DND-41 (cell line): ENCODE results near the gene ST8SIA1.

Source experiments
- ATAC-seq: fragments of 200-7000 bp; cut with Tn5 transposase; 3 replicates; pipeline ENCODE4 v1.9.1; 2021; ENCODE audit warnings: low read depth; ENCODE audit not compliant: insufficient read depth
- DNase-seq: peaks from one replicate; pipeline ENCODE4 v3.0.0-alpha.2; 2020
- H2AFZ ChIP-seq: 2 replicates; pipeline ENCODE4 v1.6.0; 2012; ENCODE audit warnings: low read depth, low read length
- H3K27ac ChIP-seq: 2 replicates; pipeline ENCODE4 v1.5.1; 2012; ENCODE audit warnings: low read length, inconsistent platforms
- H3K27me3 ChIP-seq: fragments of 200-600 bp; sonication (generic); 2 replicates; pipeline ENCODE4 v1.6.0; 2012; ENCODE audit warnings: low read length, mild to moderate bottlenecking, inconsistent platforms; ENCODE audit not compliant: insufficient read depth, poor library complexity
- H3K36me3 ChIP-seq: 2 replicates; pipeline ENCODE4 v1.5.1; 2012; ENCODE audit warnings: low read length, inconsistent platforms; ENCODE audit not compliant: insufficient read depth
- H3K4me1 ChIP-seq: 2 replicates; pipeline ENCODE4 v1.5.1; 2012; ENCODE audit warnings: mild to moderate bottlenecking, low read length; ENCODE audit not compliant: insufficient read depth
- H3K4me2 ChIP-seq: 2 replicates; pipeline ENCODE4 v1.6.0; 2012; ENCODE audit warnings: mild to moderate bottlenecking, moderate library complexity, low read length, inconsistent platforms; ENCODE audit not compliant: insufficient read depth
- H3K4me3 ChIP-seq, 2 experiments: fragments of 200-600 bp in 1 of 2; shearing (Covaris generic) in 1 of 2; 2 replicates each; pipeline ENCODE4 v1.5.1; 2012 to 2016; ENCODE audit warnings: inconsistent platforms in 2 of 2, low read length in 2 of 2, mild to moderate bottlenecking in 2 of 2, low read depth in 1 of 2, moderate library complexity in 1 of 2
- H3K79me2 ChIP-seq: 2 replicates; pipeline ENCODE4 v1.6.0; 2012; ENCODE audit warnings: low read length, inconsistent platforms; ENCODE audit not compliant: insufficient read depth
- H3K9ac ChIP-seq: 2 replicates; pipeline ENCODE4 v1.6.0; 2012; ENCODE audit warnings: low read depth, mild to moderate bottlenecking, inconsistent platforms, low read length, moderate library complexity
- H3K9me3 ChIP-seq: 2 replicates; pipeline ENCODE4 v1.5.1; 2012; ENCODE audit warnings: low read length, moderate library complexity, mild to moderate bottlenecking, inconsistent platforms; ENCODE audit not compliant: insufficient read depth, severe bottlenecking
- H4K20me1 ChIP-seq: 2 replicates; pipeline ENCODE4 v1.6.0; 2012; ENCODE audit warnings: low read length; ENCODE audit not compliant: insufficient read depth
- CTCF ChIP-seq: IDR thresholded peaks from 2 replicates; pipeline ENCODE4 v1.5.1; 2012; ENCODE audit warnings: borderline replicate concordance, low read length, moderate library complexity, mild to moderate bottlenecking; ENCODE audit not compliant: poor library complexity, severe bottlenecking; ENCODE audit errors: extremely low read depth
- EZH2 ChIP-seq: IDR thresholded peaks from 3 replicates; pipeline ENCODE4 v1.6.1; 2012; ENCODE audit warnings: borderline replicate concordance, low read depth, mild to moderate bottlenecking, moderate library complexity, low read length, inconsistent platforms; ENCODE audit not compliant: severe bottlenecking

The ST8SIA1 gene

GRCh38 chr12:22248571-22249115, 85.9 kb downstream of the ST8SIA1 start:
- Histone ChIP-seq H4K20me1 (no peaks in the 10 kb centered on the region), H3K36me3 (no peaks in the 10 kb centered on the region), H2AFZ (no peak overlapping the region), H3K4me1 (peaks cover 2% of the 10 kb centered on the region; the same call in 1 of the 2 replicates), H3K9ac (no peak overlapping the region), H3K79me2 (no peaks in the 10 kb centered on the region), H3K4me3 (no peak overlapping the region), H3K9me3 (no peaks in the 10 kb centered on the region), H3K27ac (no peak overlapping the region), H3K27me3 (no peaks in the 10 kb centered on the region), H3K4me2 (no peak overlapping the region)
- DNase-seq, result no peak
- ATAC-seq, result no peak
- TF ChIP-seq CTCF, result no peak
- no peak for TF ChIP-seq EZH2

GRCh38 chr12:22248121-22248520, 86.4 kb downstream of the ST8SIA1 start:
- H3K27me3 ChIP-seq, result no peaks in the 10 kb centered on the region
- no peak overlapping the region for H3K27ac ChIP-seq
- no peak overlapping the region for H3K4me3 ChIP-seq
- DNase-seq, result no peak
- H3K79me2 ChIP-seq, result no peaks in the 10 kb centered on the region
- H3K4me1 ChIP-seq, result peaks cover 2% of the 10 kb centered on the region; the same call in 1 of the 2 replicates
- no peak for ATAC-seq
- no peaks in the 10 kb centered on the region for H3K36me3 ChIP-seq
- no peak overlapping the region for H3K4me2 ChIP-seq
- no peak for TF ChIP-seq CTCF
- TF ChIP-seq EZH2, result no peak
- no peak overlapping the region for H3K9ac ChIP-seq
- H2AFZ ChIP-seq, result no peak overlapping the region
- no peaks in the 10 kb centered on the region for H4K20me1 ChIP-seq
- H3K9me3 ChIP-seq, result no peaks in the 10 kb centered on the region

GRCh38 chr12:22246217-22246846, 88.2 kb downstream of the ST8SIA1 start:
- H3K4me2 ChIP-seq, result no peak overlapping the region

More at GRCh38 chr12:22246217-22246846, 88.2 kb downstream of the ST8SIA1 start:
- peaks cover 2% of the 10 kb centered on the region; the same call in 1 of the 2 replicates for H3K4me1 ChIP-seq
- no peak overlapping the region for H3K4me3 ChIP-seq
- H3K27ac ChIP-seq, result no peak overlapping the region
- TF ChIP-seq CTCF (no peak), EZH2 (no peak)
- DNase-seq (no peak), ATAC-seq (no peak)
- H3K36me3 ChIP-seq, result no peaks in the 10 kb centered on the region
- no peak overlapping the region for H3K9ac ChIP-seq
- H3K27me3 ChIP-seq, result no peaks in the 10 kb centered on the region
- no peak overlapping the region for H2AFZ ChIP-seq
- no peaks in the 10 kb centered on the region for H4K20me1 ChIP-seq
- no peaks in the 10 kb centered on the region for H3K79me2 ChIP-seq
- H3K9me3 ChIP-seq, result no peaks in the 10 kb centered on the region
